HCT116 (cell line): ENCODE measurements around the gene MYLK3. TPM values are rescaled to one million over a fixed set of nuclear protein-coding genes. Genes with fewer than 3 reads are reported as not detected.

Experiments
- ATAC-seq: fragments of 200-7000 bp; cut with Tn5 transposase; 2 replicates; pipeline ENCODE4 v1.9.1; 2020; ENCODE audit warnings: mild to moderate bottlenecking, moderate library complexity
- BruUV-seq: library from RNA; stranded (reverse); fragments of 400-500 nt; replicated peaks from 2 replicates; lab custom pipeline; 2021; lab: Mats Ljungman, UMichigan
- CTCF ChIA-PET: fragments of 300-600 bp; sonication (Branson Sonifier 250); formaldehyde crosslinking; loops from one replicate; lab custom pipeline; 2021; ENCODE audit warnings: antibody characterized with exemption; lab: Charles Lee
- POLR2A ChIA-PET: fragments of 300-600, 350-600 bp; sonication (Branson Sonifier 250); formaldehyde crosslinking; loops from one replicate; lab custom pipeline; 2021; ENCODE audit warnings: antibody characterized with exemption; lab: Charles Lee
- RAD21 ChIA-PET, 2 experiments: fragments of 300-600 bp; sonication (Branson Sonifier 250); formaldehyde crosslinking; loops; one replicate each; lab custom pipeline; 2023; ENCODE audit warnings: low total read pairs in 2 of 2; ENCODE audit not compliant: uncharacterized antibody in 2 of 2, unreplicated experiment in 2 of 2, low non-redundant PET in 1 of 2; lab: Charles Lee
- DNase-seq: peaks from one replicate; pipeline ENCODE4 v3.0.0-alpha.2; 2010; ENCODE audit warnings: low read depth, low spot score
- H2AFZ ChIP-seq: fragments of 200-600 bp; shearing (Covaris generic), sonication (generic); 2 replicates; pipeline ENCODE4 v1.6.1; 2017; ENCODE audit warnings: low read depth, mixed run types, mixed read lengths, antibody characterized with exemption, low read length; ENCODE audit not compliant: poor library complexity, severe bottlenecking
- H3K27ac ChIP-seq: 2 replicates; pipeline ENCODE4 v1.5.1; 2012; ENCODE audit warnings: low read depth, low read length
- H3K27me3 ChIP-seq: fragments of 200-600 bp; sonication (generic); 2 replicates; pipeline ENCODE4 v1.6.1; 2016; ENCODE audit warnings: mixed run types, low read length, mixed read lengths; ENCODE audit not compliant: insufficient read depth
- H3K36me3 ChIP-seq, 2 experiments: fragments of 200-500 bp in 1 of 2; fragments of 200-600 bp in 1 of 2; sonication (Bioruptor generic) in 1 of 2; sonication (generic) in 1 of 2; 2 replicates each; pipeline versions ENCODE4 v1.5.1 to v1.6.1; 2014 to 2016; ENCODE audit warnings: low read length in 2 of 2, inconsistent platforms in 1 of 2, mixed read lengths in 1 of 2, mixed run types in 1 of 2; ENCODE audit not compliant: insufficient read depth in 2 of 2, control insufficient read depth in 1 of 2
- H3K4me1 ChIP-seq, 2 experiments: fragments of 200-600 bp in 1 of 2; sonication (generic) in 1 of 2; 2 replicates each; pipeline versions ENCODE4 v1.5.1 to v1.6.1; 2012 to 2017; ENCODE audit warnings: low read length in 2 of 2, inconsistent platforms in 1 of 2, mild to moderate bottlenecking in 1 of 2, mixed read lengths in 1 of 2, mixed run types in 1 of 2, moderate library complexity in 1 of 2; ENCODE audit not compliant: insufficient read depth in 2 of 2, control insufficient read depth in 1 of 2
- H3K4me2 ChIP-seq: fragments of 200-600 bp; sonication (generic); 2 replicates; pipeline ENCODE4 v1.6.1; 2017; ENCODE audit warnings: mixed run types, low read length, mixed read lengths
- H3K4me3 ChIP-seq, 2 experiments: fragments of 200-600 bp in 1 of 2; sonication (generic) in 1 of 2; replicated peaks in 1 of 2; 2 replicates each; pipeline ENCODE4 v1.5.1; 2011 to 2016; ENCODE audit warnings: low read length in 2 of 2, control low read depth in 1 of 2, low read depth in 1 of 2, mild to moderate bottlenecking in 1 of 2, mixed read lengths in 1 of 2, mixed run types in 1 of 2
- H3K79me2 ChIP-seq: fragments of 200-600 bp; sonication (generic); 2 replicates; pipeline ENCODE4 v1.6.1; 2017; ENCODE audit warnings: mild to moderate bottlenecking, mixed run types, low read length, moderate library complexity, mixed read lengths; ENCODE audit not compliant: insufficient read depth
- H3K9ac ChIP-seq: fragments of 200-600 bp; sonication (generic); 2 replicates; pipeline ENCODE4 v1.6.1; 2016; ENCODE audit warnings: low read length, mixed read lengths
- H3K9me2 ChIP-seq: fragments of 200-600 bp; sonication (generic), shearing (Covaris generic); 2 replicates; pipeline ENCODE4 v1.6.1; 2017; ENCODE audit warnings: mixed run types, mild to moderate bottlenecking, moderate library complexity; ENCODE audit not compliant: insufficient read depth
- H3K9me3 ChIP-seq, 2 experiments: fragments of 200-500 bp in 1 of 2; fragments of 200-600 bp in 1 of 2; sonication (Bioruptor generic) in 1 of 2; sonication (generic) in 1 of 2; 2 replicates each; pipeline ENCODE4 v1.6.1; 2014 to 2017; ENCODE audit warnings: low read length in 2 of 2, mixed read lengths in 2 of 2, inconsistent platforms in 1 of 2, low read depth in 1 of 2, mild to moderate bottlenecking in 1 of 2, mixed run types in 1 of 2, moderate library complexity in 1 of 2; ENCODE audit not compliant: control insufficient read depth in 1 of 2, insufficient read depth in 1 of 2
- H4K20me1 ChIP-seq: fragments of 200-600 bp; sonication (generic), shearing (Covaris generic); 2 replicates; pipeline ENCODE4 v1.6.1; 2017; ENCODE audit warnings: mixed run types, mild to moderate bottlenecking, moderate library complexity; ENCODE audit not compliant: insufficient read depth
- CBX3 ChIP-seq: IDR thresholded peaks from 2 replicates; pipeline ENCODE4 v1.6.1; 2012; ENCODE audit warnings: low read depth
- CEBPB ChIP-seq: IDR thresholded peaks from 2 replicates; pipeline ENCODE4 v1.6.1; 2012; ENCODE audit warnings: low read depth
- ELF1 ChIP-seq: IDR thresholded peaks from 2 replicates; pipeline ENCODE4 v1.6.1; 2012; ENCODE audit warnings: low read depth, borderline replicate concordance
- POLR2AphosphoS5 ChIP-seq: IDR thresholded peaks from 2 replicates; pipeline ENCODE4 v1.6.1; 2011; ENCODE audit warnings: mild to moderate bottlenecking, low read depth, low read length, moderate library complexity
- SIN3A ChIP-seq: IDR thresholded peaks from 2 replicates; pipeline ENCODE4 v1.6.1; 2012; ENCODE audit warnings: low read depth
- YY1 ChIP-seq: IDR thresholded peaks from 2 replicates; pipeline ENCODE4 v1.6.1; 2011; ENCODE audit warnings: low read length, low read depth, moderate library complexity, mild to moderate bottlenecking; ENCODE audit not compliant: insufficient replicate concordance; ENCODE audit errors: extremely low read depth
- ZFX ChIP-seq: fragments of 450-650 bp; IDR thresholded peaks from 2 replicates; pipeline ENCODE4 v1.6.1; 2017
- intact Hi-C: fragments of 100-400 bp; cut with micrococcal nuclease; formaldehyde crosslinking; loops from 2 replicates; pipeline ENCODE4 v1.10.0; 2022
- total RNA-seq: library from RNA; stranded (reverse); gene quantifications from one replicate; pipeline ENCODE4 v1.2.1, GENCODE V29; 2021; ENCODE audit not compliant: unreplicated experiment
- TF ChIP-seq, protein P1 (sequence below): IDR thresholded peaks from 2 replicates; pipeline ENCODE4 v1.6.1; 2012
- TF ChIP-seq, protein P2 (sequence below): IDR thresholded peaks from 2 replicates; pipeline ENCODE4 v1.6.1; 2012
- TF ChIP-seq, protein P3 (sequence below): IDR thresholded peaks from 2 replicates; pipeline ENCODE4 v1.6.1; 2011; ENCODE audit warnings: mild to moderate bottlenecking, low read length, moderate library complexity; ENCODE audit not compliant: insufficient replicate concordance; ENCODE audit errors: extremely low read depth

The MYLK3 gene
- total RNA-seq, 1 experiment from 2014 or later: 0.22 TPM

DNA sequence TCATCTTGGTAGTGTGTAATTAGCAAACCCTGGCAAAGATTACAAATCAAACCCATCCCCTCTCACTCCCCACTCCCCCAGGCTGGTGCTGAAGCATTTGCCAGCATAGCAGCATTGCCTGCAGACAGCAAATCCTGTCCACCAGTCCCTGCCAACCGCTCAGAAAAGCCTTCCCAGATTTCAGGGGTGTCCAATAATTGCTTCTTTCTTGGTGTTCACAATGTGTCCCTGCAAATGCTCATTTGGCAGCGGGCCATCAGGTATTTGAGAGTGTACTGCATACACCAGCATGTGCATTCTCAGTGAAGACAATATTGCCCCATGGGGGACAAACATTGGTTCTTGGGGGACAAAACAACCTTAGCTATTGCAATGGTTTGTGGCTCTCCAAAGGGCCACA, 30.5 kb downstream of the MYLK3 start:
- BruUV-seq: no TSS peak
- no peak for TF ChIP-seq SIN3A
- no peak for TF ChIP-seq YY1
- TF ChIP-seq CBX3: no peak
- TF ChIP-seq, protein P1, sequence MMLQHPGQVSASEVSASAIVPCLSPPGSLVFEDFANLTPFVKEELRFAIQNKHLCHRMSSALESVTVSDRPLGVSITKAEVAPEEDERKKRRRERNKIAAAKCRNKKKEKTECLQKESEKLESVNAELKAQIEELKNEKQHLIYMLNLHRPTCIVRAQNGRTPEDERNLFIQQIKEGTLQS: no peak
- TF ChIP-seq, protein P2, sequence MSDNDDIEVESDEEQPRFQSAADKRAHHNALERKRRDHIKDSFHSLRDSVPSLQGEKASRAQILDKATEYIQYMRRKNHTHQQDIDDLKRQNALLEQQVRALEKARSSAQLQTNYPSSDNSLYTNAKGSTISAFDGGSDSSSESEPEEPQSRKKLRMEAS: no peak
- TF ChIP-seq ELF1: no peak
- no peaks in the 10 kb centered on the region for H4K20me1 ChIP-seq
- CTCF ChIA-PET: no interaction called here
- RAD21 ChIA-PET: no interaction called here
- H3K4me1 ChIP-seq: no peaks in the 10 kb centered on the region
- no peaks in the 10 kb centered on the region for H3K79me2 ChIP-seq
- DNase-seq: no peak
- H3K27ac ChIP-seq: no peak overlapping the region
- no peaks in the 10 kb centered on the region for H3K27me3 ChIP-seq
- no peaks in the 10 kb centered on the region for H3K36me3 ChIP-seq
- H3K4me2 ChIP-seq: no peak overlapping the region
- no peaks in the 10 kb centered on the region for H3K9me3 ChIP-seq
- intact Hi-C loops: no loop called here
- no peak for ATAC-seq
- no peak overlapping the region for H3K4me3 ChIP-seq
- H3K9ac ChIP-seq: no peak overlapping the region
- no peak overlapping the region for H2AFZ ChIP-seq
- H3K9me2 ChIP-seq: no peaks in the 10 kb centered on the region
- POLR2A ChIA-PET: no interaction called here

DNA sequence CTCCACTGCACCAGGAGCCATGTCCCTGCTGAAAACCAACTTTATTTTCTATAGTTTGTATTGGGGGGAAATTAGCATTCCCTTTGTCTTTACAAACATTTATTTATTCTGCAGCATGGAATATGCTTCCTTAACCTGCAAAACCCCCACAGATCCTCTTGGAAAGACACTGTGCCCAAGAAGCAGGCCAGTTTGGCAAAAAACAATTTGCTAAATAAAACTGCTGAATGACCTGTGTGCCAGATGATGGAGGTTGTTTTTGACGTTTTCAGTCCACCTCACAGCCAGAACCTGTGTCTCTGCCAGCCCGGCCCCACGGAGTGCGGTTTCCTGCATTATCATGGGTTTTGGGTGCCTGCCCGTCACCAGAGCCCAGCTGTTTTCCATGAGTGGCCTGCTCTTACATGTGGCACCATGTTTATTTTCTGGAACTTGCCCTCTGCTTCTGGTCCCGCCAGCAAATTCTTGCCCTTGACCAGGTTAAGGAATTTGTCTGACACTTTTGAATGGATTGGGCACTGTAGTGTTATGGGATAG, 32.3 kb downstream of the MYLK3 start:
- Histone ChIP-seq H4K20me1 (no peaks in the 10 kb centered on the region), H3K27ac (no peak overlapping the region), H3K36me3 (no peaks in the 10 kb centered on the region), H3K9ac (no peak overlapping the region), H2AFZ (no peak overlapping the region), H3K9me3 (no peaks in the 10 kb centered on the region), H3K4me3 (no peak overlapping the region), H3K4me1 (no peaks in the 10 kb centered on the region), H3K9me2 (no peaks in the 10 kb centered on the region), H3K79me2 (no peaks in the 10 kb centered on the region), H3K4me2 (no peak overlapping the region), H3K27me3 (no peaks in the 10 kb centered on the region)
- POLR2A ChIA-PET: no interaction called here
- BruUV-seq: no TSS peak
- DNase-seq: no peak
- RAD21 ChIA-PET: no interaction called here
- TF ChIP-seq CEBPB (no peak), POLR2AphosphoS5 (no peak), ZFX (no peak)
- TF ChIP-seq, protein P3, sequence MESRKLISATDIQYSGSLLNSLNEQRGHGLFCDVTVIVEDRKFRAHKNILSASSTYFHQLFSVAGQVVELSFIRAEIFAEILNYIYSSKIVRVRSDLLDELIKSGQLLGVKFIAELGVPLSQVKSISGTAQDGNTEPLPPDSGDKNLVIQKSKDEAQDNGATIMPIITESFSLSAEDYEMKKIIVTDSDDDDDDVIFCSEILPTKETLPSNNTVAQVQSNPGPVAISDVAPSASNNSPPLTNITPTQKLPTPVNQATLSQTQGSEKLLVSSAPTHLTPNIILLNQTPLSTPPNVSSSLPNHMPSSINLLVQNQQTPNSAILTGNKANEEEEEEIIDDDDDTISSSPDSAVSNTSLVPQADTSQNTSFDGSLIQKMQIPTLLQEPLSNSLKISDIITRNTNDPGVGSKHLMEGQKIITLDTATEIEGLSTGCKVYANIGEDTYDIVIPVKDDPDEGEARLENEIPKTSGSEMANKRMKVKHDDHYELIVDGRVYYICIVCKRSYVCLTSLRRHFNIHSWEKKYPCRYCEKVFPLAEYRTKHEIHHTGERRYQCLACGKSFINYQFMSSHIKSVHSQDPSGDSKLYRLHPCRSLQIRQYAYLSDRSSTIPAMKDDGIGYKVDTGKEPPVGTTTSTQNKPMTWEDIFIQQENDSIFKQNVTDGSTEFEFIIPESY: no peak
- TF ChIP-seq, protein P2: no peak
- CTCF ChIA-PET: no interaction called here
- no peak for ATAC-seq
- intact Hi-C loops: no loop called here
